Neutrophil (primary cell): ENCODE data around the gene NUDT22.

Experiments used
- H3K27ac ChIP-seq: fragments of 200-600 bp; sonication (generic); 2 replicates; pipeline ENCODE4 v1.5.1; 2016; ENCODE audit warnings: mild to moderate bottlenecking, moderate library complexity
- H3K27me3 ChIP-seq: fragments of 200-600 bp; sonication (generic); 2 replicates; pipeline ENCODE4 v1.6.0; 2016; ENCODE audit warnings: mild to moderate bottlenecking
- H3K36me3 ChIP-seq: fragments of 200-600 bp; sonication (generic); 2 replicates; pipeline ENCODE4 v1.5.1; 2017
- H3K4me1 ChIP-seq, 2 experiments: fragments of 200-600 bp in 1 of 2; sonication (generic) in 1 of 2; 1 replicate in 1 of 2; 2 replicates in 1 of 2; pipeline versions ENCODE4 v1.5.1 to v1.6.1; 2013 to 2016; ENCODE audit warnings: low read depth in 1 of 2, low read length in 1 of 2, mild to moderate bottlenecking in 1 of 2, moderate library complexity in 1 of 2; ENCODE audit not compliant: control insufficient read depth in 1 of 2, insufficient read depth in 1 of 2
- H3K4me3 ChIP-seq, 2 experiments: fragments of 200-600 bp in 1 of 2; sonication (generic) in 1 of 2; 1 replicate in 1 of 2; 2 replicates in 1 of 2; pipeline ENCODE4 v1.5.1; 2013 to 2016; ENCODE audit warnings: low read depth in 1 of 2, low read length in 1 of 2, mild to moderate bottlenecking in 1 of 2, moderate library complexity in 1 of 2
- H3K9me3 ChIP-seq: fragments of 200-600 bp; sonication (generic); 2 replicates; pipeline ENCODE4 v1.5.1; 2016
- CTCF ChIP-seq: fragments of 200-600 bp; sonication (generic); IDR thresholded peaks from 2 replicates; pipeline ENCODE4 v1.5.1; 2016; ENCODE audit warnings: antibody characterized with exemption

NUDT22 gene

GRCh38 chr11:64253481-64253880 lies 27.4 kb downstream of the NUDT22 start:
- Histone ChIP-seq H3K9me3 (no peaks in the 10 kb centered on the region), H3K36me3 (peaks cover 26% of the 10 kb centered on the region), H3K27me3 (peaks cover 6% of the 10 kb centered on the region), H3K4me3 (no peak overlapping the region), H3K27ac (no peak overlapping the region), H3K4me1 (peaks cover 21 to 28% of the 10 kb centered on the region in 2 experiments)
- TF ChIP-seq CTCF, result no peak

GRCh38 chr11:64254326-64254725 lies 28.3 kb downstream of the NUDT22 start:
- H3K36me3 ChIP-seq, result peaks cover 34% of the 10 kb centered on the region
- H3K27ac ChIP-seq, result no peak overlapping the region
- peaks cover 21 to 28% of the 10 kb centered on the region in 2 experiments for H3K4me1 ChIP-seq
- TF ChIP-seq CTCF, result no peak
- no peaks in the 10 kb centered on the region for H3K9me3 ChIP-seq
- no peak overlapping the region for H3K4me3 ChIP-seq
- H3K27me3 ChIP-seq, result peaks cover 6% of the 10 kb centered on the region

- Histone ChIP-seq H3K36me3 (peaks cover 37% of the 10 kb centered on the region), H3K27me3 (peaks cover 5% of the 10 kb centered on the region), H3K9me3 (no peaks in the 10 kb centered on the region), H3K4me3 (no peak overlapping the region), H3K4me1 (peaks cover 21 to 25% of the 10 kb centered on the region in 2 experiments), H3K27ac (no peak overlapping the region)
- no peak for TF ChIP-seq CTCF
Measured at GRCh38 chr11:64255135-64256128, 29.4 kb downstream of the NUDT22 start.

GRCh38 chr11:64256300-64256699 lies 30.2 kb downstream of the NUDT22 start:
- no peaks in the 10 kb centered on the region for H3K9me3 ChIP-seq
- H3K27me3 ChIP-seq, result no peaks in the 10 kb centered on the region
- H3K27ac ChIP-seq, result no peak overlapping the region
- H3K4me1 ChIP-seq, result peaks cover 14 to 17% of the 10 kb centered on the region in 2 experiments
- peaks cover 37% of the 10 kb centered on the region for H3K36me3 ChIP-seq
- no peak overlapping the region for H3K4me3 ChIP-seq
- TF ChIP-seq CTCF, result no peak

GRCh38 chr11:64258356-64258755 lies 32.3 kb downstream of the NUDT22 start:
- no peak overlapping the region for H3K27ac ChIP-seq
- no peaks in the 10 kb centered on the region for H3K4me1 ChIP-seq
- H3K9me3 ChIP-seq, result no peaks in the 10 kb centered on the region
- H3K4me3 ChIP-seq, result no peak overlapping the region
- no peak for TF ChIP-seq CTCF
- no peaks in the 10 kb centered on the region for H3K27me3 ChIP-seq
- peaks cover 57% of the 10 kb centered on the region for H3K36me3 ChIP-seq
